Tibial nerve (tissue), 3 donors: ENCODE results near the gene TRNT1.

Source experiments
- POLR2A ChIP-seq, 2 donors: fragments of 450-650 bp; IDR thresholded peaks; one replicate each; pipeline ENCODE4 v1.6.1; 2017; ENCODE audit warnings: antibody characterized with exemption in 2 of 2, mild to moderate bottlenecking in 2 of 2, moderate library complexity in 2 of 2
- TF ChIP-seq, protein P1 (sequence below), 5 experiments: fragments of 200-600 bp in 3 of 5; fragments of 450-650 bp in 2 of 5; sonication (generic) in 3 of 5; IDR thresholded peaks; one replicate each; pipeline ENCODE4 v1.5.1; 2016 to 2019; ENCODE audit warnings: antibody characterized with exemption in 5 of 5, mild to moderate bottlenecking in 3 of 5, moderate library complexity in 2 of 5

DNA sequence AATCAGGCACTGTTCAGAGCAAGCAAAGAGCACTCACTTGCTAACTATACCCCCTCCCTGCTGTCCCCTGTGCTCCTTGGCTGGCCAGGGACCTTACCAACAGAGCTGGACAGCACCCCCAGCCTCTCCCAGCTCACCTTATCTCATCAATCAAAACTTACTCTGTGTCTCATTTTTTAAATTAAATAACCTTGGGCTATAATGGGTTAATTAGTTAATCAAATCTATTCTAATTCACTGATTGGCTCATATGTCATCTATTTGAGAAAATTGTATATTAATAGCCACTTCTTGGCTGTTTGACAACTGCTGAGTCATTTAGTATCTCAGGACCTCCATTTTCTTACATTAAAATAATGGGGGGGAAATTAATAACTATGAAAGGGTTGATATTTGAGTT lies 39.5 kb upstream of the TRNT1 start:
- TF ChIP-seq, protein P1, sequence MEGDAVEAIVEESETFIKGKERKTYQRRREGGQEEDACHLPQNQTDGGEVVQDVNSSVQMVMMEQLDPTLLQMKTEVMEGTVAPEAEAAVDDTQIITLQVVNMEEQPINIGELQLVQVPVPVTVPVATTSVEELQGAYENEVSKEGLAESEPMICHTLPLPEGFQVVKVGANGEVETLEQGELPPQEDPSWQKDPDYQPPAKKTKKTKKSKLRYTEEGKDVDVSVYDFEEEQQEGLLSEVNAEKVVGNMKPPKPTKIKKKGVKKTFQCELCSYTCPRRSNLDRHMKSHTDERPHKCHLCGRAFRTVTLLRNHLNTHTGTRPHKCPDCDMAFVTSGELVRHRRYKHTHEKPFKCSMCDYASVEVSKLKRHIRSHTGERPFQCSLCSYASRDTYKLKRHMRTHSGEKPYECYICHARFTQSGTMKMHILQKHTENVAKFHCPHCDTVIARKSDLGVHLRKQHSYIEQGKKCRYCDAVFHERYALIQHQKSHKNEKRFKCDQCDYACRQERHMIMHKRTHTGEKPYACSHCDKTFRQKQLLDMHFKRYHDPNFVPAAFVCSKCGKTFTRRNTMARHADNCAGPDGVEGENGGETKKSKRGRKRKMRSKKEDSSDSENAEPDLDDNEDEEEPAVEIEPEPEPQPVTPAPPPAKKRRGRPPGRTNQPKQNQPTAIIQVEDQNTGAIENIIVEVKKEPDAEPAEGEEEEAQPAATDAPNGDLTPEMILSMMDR (IDR thresholded peaks at IDR 0.05): no peak
- no peak for TF ChIP-seq POLR2A (IDR thresholded peaks at IDR 0.05)
